Epithelial cell of proximal tubule (primary cell): ENCODE data around the gene CANT1. TPM values are rescaled to one million over a fixed set of nuclear protein-coding genes. Genes with fewer than 3 reads are reported as not detected.

Experiments used
- DNase-seq: peaks from one replicate; pipeline ENCODE4 v3.0.0-alpha.2; 2011; ENCODE audit warnings: low read depth
- H3K4me3 ChIP-seq: 2 replicates; pipeline ENCODE4 v1.5.1; 2011; ENCODE audit warnings: low read depth, mild to moderate bottlenecking, low read length
- CTCF ChIP-seq: conservative IDR thresholded peaks from 2 replicates; pipeline ENCODE4 v1.5.1; 2012; ENCODE audit warnings: low read depth, mild to moderate bottlenecking, low read length
- total RNA-seq: library from RNA; depleted of rRNA; stranded (reverse); fragments of >200 nt; gene quantifications from 2 replicates; pipeline ENCODE4 v1.2.3, GENCODE V29; 2015

CANT1 gene
- total RNA-seq, 1 donor from 2014 or later, result 60.3 TPM

GRCh38 chr17:79051306-79051705, 41.7 kb upstream of the CANT1 start:
- no peak overlapping the region for H3K4me3 ChIP-seq
- no peak for DNase-seq
- TF ChIP-seq CTCF, result no peak

GRCh38 chr17:79050551-79050950, 41.0 kb upstream of the CANT1 start:
- TF ChIP-seq CTCF, result no peak
- no peak overlapping the region for H3K4me3 ChIP-seq
- no peak for DNase-seq

- H3K4me3 ChIP-seq, result no peak overlapping the region
- DNase-seq, result no peak
- TF ChIP-seq CTCF, result no peak
These were observed 40.3 kb upstream of the CANT1 start for GRCh38 chr17:79049821-79050220.

- no peak for DNase-seq
- H3K4me3 ChIP-seq, result no peak overlapping the region
- no peak for TF ChIP-seq CTCF
These were observed 39.5 kb upstream of the CANT1 start for GRCh38 chr17:79048826-79049755.

GRCh38 chr17:79047923-79048825, 38.6 kb upstream of the CANT1 start:
- no peak overlapping the region for H3K4me3 ChIP-seq
- DNase-seq, result no peak
- TF ChIP-seq CTCF, result no peak

- TF ChIP-seq CTCF, result no peak
- no peak for DNase-seq
- H3K4me3 ChIP-seq, result no peak overlapping the region
These were observed 37.8 kb upstream of the CANT1 start for GRCh38 chr17:79047291-79047920.
